Duodenal mucosa (tissue), 2 donors: Measurements from ENCODE around the gene HCRTR1.

Source experiments
- H3K27ac ChIP-seq: one replicate; pipeline ENCODE4 v1.7.0; 2013; ENCODE audit warnings: low read depth, low read length
- H3K27me3 ChIP-seq, 2 donors: one replicate each; pipeline ENCODE4 v1.7.0; 2013; ENCODE audit warnings: low read length in 2 of 2, control low read depth in 1 of 2; ENCODE audit not compliant: insufficient read depth in 2 of 2, control insufficient read depth in 1 of 2
- H3K36me3 ChIP-seq, 2 donors: one replicate each; pipeline ENCODE4 v1.7.0; 2013; ENCODE audit warnings: low read length in 2 of 2, control low read depth in 1 of 2; ENCODE audit not compliant: insufficient read depth in 2 of 2, control insufficient read depth in 1 of 2
- H3K4me1 ChIP-seq, 2 donors: one replicate each; pipeline ENCODE4 v1.7.0; 2013; ENCODE audit warnings: low read length in 2 of 2, control low read depth in 1 of 2; ENCODE audit not compliant: insufficient read depth in 2 of 2, control insufficient read depth in 1 of 2
- H3K4me3 ChIP-seq, 2 donors: one replicate each; pipeline ENCODE4 v1.7.0; 2013; ENCODE audit warnings: low read length in 2 of 2, low read depth in 1 of 2
- H3K9ac ChIP-seq, 2 donors: one replicate each; pipeline ENCODE4 v1.7.0; 2013; ENCODE audit warnings: low read length in 2 of 2, low read depth in 1 of 2
- H3K9me3 ChIP-seq, 2 donors: one replicate each; pipeline ENCODE4 v1.7.0; 2013; ENCODE audit warnings: low read length in 2 of 2, control low read depth in 1 of 2; ENCODE audit not compliant: control insufficient read depth in 1 of 2

The HCRTR1 gene

GRCh38 chr1:31600641-31601040 is 16.8 kb upstream of the HCRTR1 start:
- H3K4me1 ChIP-seq: no peaks in the 10 kb centered on the region
- no peak overlapping the region for H3K9ac ChIP-seq
- no peak overlapping the region for H3K4me3 ChIP-seq
- no peak overlapping the region for H3K27ac ChIP-seq
- no peaks in the 10 kb centered on the region for H3K9me3 ChIP-seq
- no peaks in the 10 kb centered on the region for H3K36me3 ChIP-seq
- no peaks in the 10 kb centered on the region for H3K27me3 ChIP-seq

- Histone ChIP-seq H3K4me3 (no peak overlapping the region), H3K9me3 (no peaks in the 10 kb centered on the region), H3K4me1 (no peaks in the 10 kb centered on the region), H3K27me3 (no peaks in the 10 kb centered on the region), H3K27ac (no peak overlapping the region), H3K36me3 (no peaks in the 10 kb centered on the region), H3K9ac (no peak overlapping the region)
Measured at GRCh38 chr1:31602081-31602480, 15.4 kb upstream of the HCRTR1 start.

GRCh38 chr1:31605908-31606427 is 11.5 kb upstream of the HCRTR1 start:
- Histone ChIP-seq H3K27ac (no peak overlapping the region), H3K36me3 (no peaks in the 10 kb centered on the region), H3K9ac (no peak overlapping the region), H3K27me3 (no peaks in the 10 kb centered on the region), H3K4me3 (no peak overlapping the region), H3K4me1 (no peaks in the 10 kb centered on the region), H3K9me3 (no peaks in the 10 kb centered on the region)

GRCh38 chr1:31607360-31607759 is 10.1 kb upstream of the HCRTR1 start:
- no peak overlapping the region for H3K4me3 ChIP-seq
- H3K36me3 ChIP-seq: no peaks in the 10 kb centered on the region
- H3K27ac ChIP-seq: no peak overlapping the region
- no peaks in the 10 kb centered on the region for H3K9me3 ChIP-seq
- no peaks in the 10 kb centered on the region for H3K4me1 ChIP-seq
- no peaks in the 10 kb centered on the region for H3K27me3 ChIP-seq
- H3K9ac ChIP-seq: no peak overlapping the region

GRCh38 chr1:31609514-31610118 is 7.9 kb upstream of the HCRTR1 start:
- Histone ChIP-seq H3K27me3 (no peaks in the 10 kb centered on the region), H3K36me3 (no peaks in the 10 kb centered on the region)

GRCh38 chr1:31614414-31615005 is 3.0 kb upstream of the HCRTR1 start:
- no peak overlapping the region for H3K27ac ChIP-seq
- H3K9ac ChIP-seq: no peak overlapping the region

More at GRCh38 chr1:31609514-31610118, 7.9 kb upstream of the HCRTR1 start:
- H3K27ac ChIP-seq: no peak overlapping the region
- no peak overlapping the region for H3K4me3 ChIP-seq
- no peaks in the 10 kb centered on the region for H3K9me3 ChIP-seq
- H3K4me1 ChIP-seq: no peaks in the 10 kb centered on the region
- H3K9ac ChIP-seq: no peak overlapping the region

GRCh38 chr1:31615414-31615813 is 2.1 kb upstream of the HCRTR1 start:
- H3K36me3 ChIP-seq: no peaks in the 10 kb centered on the region
- no peaks in the 10 kb centered on the region for H3K9me3 ChIP-seq
- no peak overlapping the region for H3K9ac ChIP-seq
- no peak overlapping the region for H3K27ac ChIP-seq
- H3K27me3 ChIP-seq: peaks cover 10 to 15% of the 10 kb centered on the region in 2 donors
- peaks cover 0 to 4% of the 10 kb centered on the region in 2 donors for H3K4me1 ChIP-seq
- H3K4me3 ChIP-seq: no peak overlapping the region

More at GRCh38 chr1:31614414-31615005, 3.0 kb upstream of the HCRTR1 start:
- Histone ChIP-seq H3K36me3 (no peaks in the 10 kb centered on the region), H3K4me1 (peaks cover 0 to 4% of the 10 kb centered on the region in 2 donors), H3K27me3 (peaks cover 8 to 15% of the 10 kb centered on the region in 2 donors), H3K4me3 (no peak overlapping the region), H3K9me3 (no peaks in the 10 kb centered on the region)

- Histone ChIP-seq H3K4me1 (peaks cover 0 to 4% of the 10 kb centered on the region in 2 donors), H3K27me3 (peaks cover 10 to 15% of the 10 kb centered on the region in 2 donors), H3K9ac (no peak overlapping the region), H3K9me3 (no peaks in the 10 kb centered on the region), H3K4me3 (no peak overlapping the region), H3K36me3 (no peaks in the 10 kb centered on the region), H3K27ac (no peak overlapping the region)
Measured at GRCh38 chr1:31615939-31616338, 1.6 kb upstream of the HCRTR1 start.

- peak overlapping the region in 1 of 2 donors; percentile 8 for H3K9ac ChIP-seq
- no peaks in the 10 kb centered on the region for H3K9me3 ChIP-seq
- no peak overlapping the region for H3K27ac ChIP-seq
- H3K4me1 ChIP-seq: peaks cover 0 to 4% of the 10 kb centered on the region in 2 donors
- peak overlapping the region; percentile 54 to 58 for H3K4me3 ChIP-seq
- H3K27me3 ChIP-seq: peaks cover 10 to 15% of the 10 kb centered on the region in 2 donors
- H3K36me3 ChIP-seq: no peaks in the 10 kb centered on the region
Measured at GRCh38 chr1:31617916-31618746, 642 bp downstream of the HCRTR1 start.
